Measurements from ENCODE around the gene CLTCL1. TPM values are rescaled to one million over a fixed set of nuclear protein-coding genes. Genes with fewer than 3 reads are reported as not detected.
A peak's percentile ranks its signal among the peaks of the same experiment; 100 is the strongest.

The CLTCL1 gene
- total RNA-seq, 1 experiment from 2014 or later = 7.1 TPM

GRCh38 chr22:19177164-19178064 is 114.1 kb downstream of the CLTCL1 start:
- Histone ChIP-seq H3K27me3 (ENCODE audit: insufficient read depth, low read length) (no peaks in the 10 kb centered on the region), H3K9ac (ENCODE audit: low read length) (peak overlapping the region; percentile 84), H3K9me3 (ENCODE audit: control insufficient read depth in 1 of 2, insufficient read depth in 1 of 2, low read depth in 1 of 2, low read length in 2 of 2) (no peaks in the 10 kb centered on the region), H3K4me3 (replicated peaks in 1 of 2; ENCODE audit: low read depth in 1 of 2, low read length in 2 of 2) (peak overlapping the region; percentile 63 to 82), H4K20me1 (ENCODE audit: insufficient read depth) (no peaks in the 10 kb centered on the region), H3K9me2 (ENCODE audit: insufficient read depth) (no peaks in the 10 kb centered on the region), H3K4me2 (ENCODE audit: low read length) (peak overlapping the region; percentile 95), H3K79me2 (ENCODE audit: insufficient read depth, low read length) (peaks cover 52% of the 10 kb centered on the region), H2AFZ (ENCODE audit: low read depth, low read length, poor library complexity, severe bottlenecking) (no peak overlapping the region), H3K27ac (ENCODE audit: low read depth, low read length) (peak overlapping the region; percentile 94), H3K36me3 (ENCODE audit: control insufficient read depth in 1 of 2, insufficient read depth in 2 of 2, low read length in 2 of 2) (no peaks in the 10 kb centered on the region), H3K4me1 (ENCODE audit: control insufficient read depth in 1 of 2, insufficient read depth in 2 of 2, low read length in 2 of 2) (peaks cover 11 to 64% of the 10 kb centered on the region in 2 experiments)
- no peak for DNase-seq (ENCODE audit: low read depth, low spot score)
- TF ChIP-seq EZH2phosphoT487 (IDR thresholded peaks at IDR 0.05; ENCODE audit: borderline replicate concordance) (no peak), EZH2 (IDR thresholded peaks at IDR 0.05) (no peak), YY1 (IDR thresholded peaks at IDR 0.05; ENCODE audit: extremely low read depth, insufficient replicate concordance, low read depth, low read length) (no peak), ELF1 (IDR thresholded peaks at IDR 0.05; ENCODE audit: borderline replicate concordance, low read depth) (no peak), TCF7L2 (IDR thresholded peaks at IDR 0.05; ENCODE audit: borderline replicate concordance, extremely low read depth, insufficient read depth, insufficient read length) (no peak), SP1 (IDR thresholded peaks at IDR 0.05; ENCODE audit: low read depth) (no peak), CEBPB (IDR thresholded peaks at IDR 0.05; ENCODE audit: low read depth) (no peak), CTCF (IDR thresholded peaks at IDR 0.05 in 2 of 3, conservative IDR thresholded peaks at IDR 0.05 in 1 of 3; ENCODE audit: borderline replicate concordance in 1 of 3, insufficient read depth in 1 of 3, low read depth in 2 of 3, low read length in 2 of 3) (no peak), POLR2A (IDR thresholded peaks at IDR 0.05; ENCODE audit: borderline replicate concordance, extremely low read depth, insufficient read depth, insufficient read length) (no peak), MAX (IDR thresholded peaks at IDR 0.05) (no peak), SIN3A (IDR thresholded peaks at IDR 0.05; ENCODE audit: low read depth) (no peak)
- TF ChIP-seq, protein P1, sequence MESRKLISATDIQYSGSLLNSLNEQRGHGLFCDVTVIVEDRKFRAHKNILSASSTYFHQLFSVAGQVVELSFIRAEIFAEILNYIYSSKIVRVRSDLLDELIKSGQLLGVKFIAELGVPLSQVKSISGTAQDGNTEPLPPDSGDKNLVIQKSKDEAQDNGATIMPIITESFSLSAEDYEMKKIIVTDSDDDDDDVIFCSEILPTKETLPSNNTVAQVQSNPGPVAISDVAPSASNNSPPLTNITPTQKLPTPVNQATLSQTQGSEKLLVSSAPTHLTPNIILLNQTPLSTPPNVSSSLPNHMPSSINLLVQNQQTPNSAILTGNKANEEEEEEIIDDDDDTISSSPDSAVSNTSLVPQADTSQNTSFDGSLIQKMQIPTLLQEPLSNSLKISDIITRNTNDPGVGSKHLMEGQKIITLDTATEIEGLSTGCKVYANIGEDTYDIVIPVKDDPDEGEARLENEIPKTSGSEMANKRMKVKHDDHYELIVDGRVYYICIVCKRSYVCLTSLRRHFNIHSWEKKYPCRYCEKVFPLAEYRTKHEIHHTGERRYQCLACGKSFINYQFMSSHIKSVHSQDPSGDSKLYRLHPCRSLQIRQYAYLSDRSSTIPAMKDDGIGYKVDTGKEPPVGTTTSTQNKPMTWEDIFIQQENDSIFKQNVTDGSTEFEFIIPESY (IDR thresholded peaks at IDR 0.05; ENCODE audit: extremely low read depth, insufficient replicate concordance, low read length) = no peak
- TF ChIP-seq, protein P2, sequence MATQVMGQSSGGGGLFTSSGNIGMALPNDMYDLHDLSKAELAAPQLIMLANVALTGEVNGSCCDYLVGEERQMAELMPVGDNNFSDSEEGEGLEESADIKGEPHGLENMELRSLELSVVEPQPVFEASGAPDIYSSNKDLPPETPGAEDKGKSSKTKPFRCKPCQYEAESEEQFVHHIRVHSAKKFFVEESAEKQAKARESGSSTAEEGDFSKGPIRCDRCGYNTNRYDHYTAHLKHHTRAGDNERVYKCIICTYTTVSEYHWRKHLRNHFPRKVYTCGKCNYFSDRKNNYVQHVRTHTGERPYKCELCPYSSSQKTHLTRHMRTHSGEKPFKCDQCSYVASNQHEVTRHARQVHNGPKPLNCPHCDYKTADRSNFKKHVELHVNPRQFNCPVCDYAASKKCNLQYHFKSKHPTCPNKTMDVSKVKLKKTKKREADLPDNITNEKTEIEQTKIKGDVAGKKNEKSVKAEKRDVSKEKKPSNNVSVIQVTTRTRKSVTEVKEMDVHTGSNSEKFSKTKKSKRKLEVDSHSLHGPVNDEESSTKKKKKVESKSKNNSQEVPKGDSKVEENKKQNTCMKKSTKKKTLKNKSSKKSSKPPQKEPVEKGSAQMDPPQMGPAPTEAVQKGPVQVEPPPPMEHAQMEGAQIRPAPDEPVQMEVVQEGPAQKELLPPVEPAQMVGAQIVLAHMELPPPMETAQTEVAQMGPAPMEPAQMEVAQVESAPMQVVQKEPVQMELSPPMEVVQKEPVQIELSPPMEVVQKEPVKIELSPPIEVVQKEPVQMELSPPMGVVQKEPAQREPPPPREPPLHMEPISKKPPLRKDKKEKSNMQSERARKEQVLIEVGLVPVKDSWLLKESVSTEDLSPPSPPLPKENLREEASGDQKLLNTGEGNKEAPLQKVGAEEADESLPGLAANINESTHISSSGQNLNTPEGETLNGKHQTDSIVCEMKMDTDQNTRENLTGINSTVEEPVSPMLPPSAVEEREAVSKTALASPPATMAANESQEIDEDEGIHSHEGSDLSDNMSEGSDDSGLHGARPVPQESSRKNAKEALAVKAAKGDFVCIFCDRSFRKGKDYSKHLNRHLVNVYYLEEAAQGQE (IDR thresholded peaks at IDR 0.05; ENCODE audit: low read depth) = no peak
- TSS peak; percentile 61 for BruUV-seq (replicated peaks)
- POLR2A ChIA-PET = interaction anchor here (1.6 kb wide), 1 partner anchor 114 kb away, joined by 6 read pairs; the partner anchor contains the start of gene CLTCL1
- RAD21 ChIA-PET (ENCODE audit: low non-redundant PET in 1 of 2, low total read pairs in 2 of 2, uncharacterized antibody in 2 of 2, unreplicated experiment in 2 of 2) = no interaction called here
- intact Hi-C loops (cut with micrococcal nuclease) = loop anchor here (2.0 kb wide), 1 partner anchor 253 kb away; the partner anchor contains the start of gene HIRA
- ATAC-seq = no peak
- CTCF ChIA-PET = interaction anchor here (1.3 to 2.5 kb wide), 2 partner anchors 33 to 452 kb away, joined by 5 to 18 read pairs; partner anchors contain the start of gene ESS2
